ENCODE data around the gene SHCBP1. TPM values are rescaled to one million over a fixed set of nuclear protein-coding genes. Genes with fewer than 3 reads are reported as not detected.

The SHCBP1 gene
- total RNA-seq, 1 donor from 2014 or later = 2.1 TPM

GRCh38 chr16:46549477-46549876 is 71.7 kb downstream of the SHCBP1 start:
- Histone ChIP-seq H3K36me3 (no peaks in the 10 kb centered on the region), H3K27me3 (ENCODE audit: low read depth) (peaks cover under 1% of the 10 kb centered on the region), H3K4me3 (no peak overlapping the region), H3K9me3 (no peaks in the 10 kb centered on the region), H3K4me1 (no peaks in the 10 kb centered on the region), H3K27ac (no peak overlapping the region)
- DNase-seq (no peak), ATAC-seq (no peak)
- TF ChIP-seq, protein P1, sequence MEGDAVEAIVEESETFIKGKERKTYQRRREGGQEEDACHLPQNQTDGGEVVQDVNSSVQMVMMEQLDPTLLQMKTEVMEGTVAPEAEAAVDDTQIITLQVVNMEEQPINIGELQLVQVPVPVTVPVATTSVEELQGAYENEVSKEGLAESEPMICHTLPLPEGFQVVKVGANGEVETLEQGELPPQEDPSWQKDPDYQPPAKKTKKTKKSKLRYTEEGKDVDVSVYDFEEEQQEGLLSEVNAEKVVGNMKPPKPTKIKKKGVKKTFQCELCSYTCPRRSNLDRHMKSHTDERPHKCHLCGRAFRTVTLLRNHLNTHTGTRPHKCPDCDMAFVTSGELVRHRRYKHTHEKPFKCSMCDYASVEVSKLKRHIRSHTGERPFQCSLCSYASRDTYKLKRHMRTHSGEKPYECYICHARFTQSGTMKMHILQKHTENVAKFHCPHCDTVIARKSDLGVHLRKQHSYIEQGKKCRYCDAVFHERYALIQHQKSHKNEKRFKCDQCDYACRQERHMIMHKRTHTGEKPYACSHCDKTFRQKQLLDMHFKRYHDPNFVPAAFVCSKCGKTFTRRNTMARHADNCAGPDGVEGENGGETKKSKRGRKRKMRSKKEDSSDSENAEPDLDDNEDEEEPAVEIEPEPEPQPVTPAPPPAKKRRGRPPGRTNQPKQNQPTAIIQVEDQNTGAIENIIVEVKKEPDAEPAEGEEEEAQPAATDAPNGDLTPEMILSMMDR (IDR thresholded peaks at IDR 0.05) = no peak
- intact Hi-C loops (cut with DNase I) = no loop called here

Other genes starting within 250 kb of the SHCBP1 start
- gene VPS35, start 67.8 kb upstream of the SHCBP1 start, total RNA-seq = 98.9 TPM
- 1.3 TPM for gene ORC6, start 68.3 kb upstream of the SHCBP1 start, total RNA-seq
- gene MYLK3, start 127.0 kb upstream of the SHCBP1 start, total RNA-seq = 2.0 TPM
- 5.8 TPM for gene C16orf87, start 209.8 kb upstream of the SHCBP1 start, total RNA-seq